Pancreas (tissue), 10 donors: ENCODE data around the gene APH1B. TPM values are rescaled to one million over a fixed set of nuclear protein-coding genes. Genes with fewer than 3 reads are reported as not detected.

Experiments used
- ATAC-seq, 4 donors: fragments of 200-7000 bp; cut with Tn5 transposase; one replicate each; pipeline versions ENCODE4 v1.8.0 to v1.9.1; 2020; ENCODE audit warnings: mild to moderate bottlenecking in 4 of 4, moderate library complexity in 4 of 4
- DNase-seq, 6 donors: peaks; one replicate each; pipeline ENCODE4 v3.0.0-alpha.2; 2020
- FAIRE-seq: peaks from 2 replicates; lab custom pipeline; 2012; peaks lifted over from hg19 to GRCh38; lab: Jason Lieb, UNC
- H3K27ac ChIP-seq, 4 donors: fragments of 200-600 bp; sonication (generic); 1 replicate in 3 of 4; 2 replicates in 1 of 4; pipeline versions ENCODE4 v1.5.0 to v1.8.0; 2020
- H3K27me3 ChIP-seq, 4 donors: fragments of 200-600 bp; one replicate each; pipeline ENCODE4 v1.8.0; 2021
- H3K36me3 ChIP-seq, 3 donors: fragments of 200-600 bp; sonication (generic) in 1 of 3; one replicate each; pipeline versions ENCODE4 v1.5.0 to v1.8.0; 2020 to 2021
- H3K4me1 ChIP-seq, 3 donors: fragments of 200-600 bp; one replicate each; pipeline ENCODE4 v1.8.0; 2021
- H3K4me3 ChIP-seq, 4 donors: fragments of 200-600 bp; sonication (generic) in 2 of 4; one replicate each; pipeline versions ENCODE4 v1.5.0 to v1.8.0; 2020 to 2021
- H3K9me3 ChIP-seq, 4 donors: fragments of 200-600 bp; one replicate each; pipeline ENCODE4 v1.8.0; 2021
- CTCF ChIP-seq, 4 donors: fragments of 200-600 bp; sonication (generic) in 3 of 4; IDR thresholded peaks; one replicate each; pipeline versions ENCODE4 v1.5.0 to v1.8.0; 2021; ENCODE audit warnings: antibody characterized with exemption in 4 of 4
- WGBS, 2 donors: extraction: QIAGEN DNeasy Blood & Tissue Kit; methylation state at CpG; one replicate each; pipeline ENCODE4 v1.1.7; 2013; 5-methylcytosine and 5-hydroxymethylcytosine counted together
- intact Hi-C, 3 donors: fragments of 100-400 bp; cut with DNase I; formaldehyde crosslinking; loops; one replicate each; pipeline versions ENCODE4 v1.11.1 to v1.14.2; 2022
- polyA plus RNA-seq, 2 donors: library from polyadenylated mRNA; stranded (reverse); fragments of 200-250 nt; gene quantifications; one replicate each; pipeline ENCODE4 v1.2.3, GENCODE V29; 2013
- total RNA-seq, 6 donors: library from RNA; stranded (reverse); fragmentation: NEBNext Ultra II Directional in 4 of 6; extraction: Animal tissue kit (Norgen Biotek cat#: 25700) in 4 of 6; gene quantifications; one replicate each; pipeline versions ENCODE4 v1.2.1 to v1.2.4, GENCODE V29; 2021 to 2023
- donor health status: healthy with polysubstance abuse.
- donor health status: DM: no; HTN: no; CAD: no; lungs with moderate emphysema.
- donor health status: DM: no; HTN: no; CAD: no.
- donor health status: control.
- donor health status: control.
- donor health status: Bipolar disorder and iron deficiency.
- donor health status: DM: yes; HTN: yes; CAD: no.
- donor health status: DM: no; HTN: no; CAD: no.
- donor health status: DM: no; HTN: no; CAD: no.
- donor health status: DM: yes; HTN: yes; CAD: no.

The APH1B gene
- total and polyA plus RNA-seq, 8 donors, result 3.1 to 11.7 (median 5.8) TPM

GRCh38 chr15:63327648-63328421, 50.4 kb downstream of the APH1B start:
- H3K9me3 ChIP-seq, result no peaks in the 10 kb centered on the region
- H3K27ac ChIP-seq, result no peak overlapping the region
- intact Hi-C loops, result no loop called here
- ATAC-seq (peak in 1 of 4 donors; percentile 8), FAIRE-seq (no peak), DNase-seq (no peak)
- H3K27me3 ChIP-seq, result no peaks in the 10 kb centered on the region
- WGBS, 2 donors, result 78 to 86% methylated on average over 12 of the region's 12 CpGs
- H3K36me3 ChIP-seq, result no peaks in the 10 kb centered on the region
- H3K4me1 ChIP-seq, result no peaks in the 10 kb centered on the region
- no peak for TF ChIP-seq CTCF (IDR thresholded peaks at IDR 0.05)
- H3K4me3 ChIP-seq, result no peak overlapping the region

GRCh38 chr15:63329567-63330350, 52.4 kb downstream of the APH1B start:
- FAIRE-seq, result no peak
- H3K9me3 ChIP-seq, result no peaks in the 10 kb centered on the region
- no peak for DNase-seq
- no peak overlapping the region for H3K4me3 ChIP-seq
- H3K27me3 ChIP-seq, result no peaks in the 10 kb centered on the region
- no peak overlapping the region for H3K27ac ChIP-seq
- no peak for ATAC-seq
- no peak for TF ChIP-seq CTCF (IDR thresholded peaks at IDR 0.05)
- H3K4me1 ChIP-seq, result no peaks in the 10 kb centered on the region
- intact Hi-C loops, result no loop called here
- WGBS, 2 donors, result 91 to 92% methylated on average over 5 of the region's 5 CpGs
- H3K36me3 ChIP-seq, result no peaks in the 10 kb centered on the region

GRCh38 chr15:63330926-63331325, 53.5 kb downstream of the APH1B start:
- DNase-seq (no peak), FAIRE-seq (no peak), ATAC-seq (no peak)
- Histone ChIP-seq H3K4me1 (no peaks in the 10 kb centered on the region), H3K27me3 (no peaks in the 10 kb centered on the region), H3K9me3 (no peaks in the 10 kb centered on the region), H3K27ac (no peak overlapping the region), H3K36me3 (no peaks in the 10 kb centered on the region), H3K4me3 (no peak overlapping the region)
- whole genome bisulfite sequencing, 2 donors, result 79 to 82% methylated on average over 10 of the region's 10 CpGs
- intact Hi-C loops, result no loop called here
- TF ChIP-seq CTCF (IDR thresholded peaks at IDR 0.05), result no peak

- 91 to 93% methylated on average over 12 of the region's 12 CpGs for WGBS, 2 donors
- H3K27ac ChIP-seq, result no peak overlapping the region
- TF ChIP-seq CTCF (IDR thresholded peaks at IDR 0.05), result no peak
- no peak for FAIRE-seq
- H3K9me3 ChIP-seq, result no peaks in the 10 kb centered on the region
- H3K36me3 ChIP-seq, result no peaks in the 10 kb centered on the region
- H3K27me3 ChIP-seq, result no peaks in the 10 kb centered on the region
- H3K4me1 ChIP-seq, result no peaks in the 10 kb centered on the region
- no peak overlapping the region for H3K4me3 ChIP-seq
- no peak for DNase-seq
- intact Hi-C loops, result no loop called here
- ATAC-seq, result peak in 2 of 4 donors; percentile 11 to 32
Measured at GRCh38 chr15:63331456-63331855, 54.1 kb downstream of the APH1B start.
